Measurements from ENCODE around the gene NUP188.

The NUP188 gene

GRCh38 chr9:128969491-128969890 is 22.0 kb downstream of the NUP188 start:
- no peak for TF ChIP-seq CTCF (IDR thresholded peaks at IDR 0.05; ENCODE audit: extremely low read depth, missing control alignments)
- DNase-seq (ENCODE audit: low spot score), result no peak

- DNase-seq (ENCODE audit: low spot score), result no peak
- no peak for TF ChIP-seq CTCF (IDR thresholded peaks at IDR 0.05; ENCODE audit: extremely low read depth, missing control alignments)
These were observed 25.5 kb downstream of the NUP188 start for GRCh38 chr9:128972956-128973355.

GRCh38 chr9:128979111-128979510 is 31.6 kb downstream of the NUP188 start:
- DNase-seq (ENCODE audit: low spot score), result no peak
- no peak for TF ChIP-seq CTCF (IDR thresholded peaks at IDR 0.05; ENCODE audit: extremely low read depth, missing control alignments)

- no peak for TF ChIP-seq CTCF (IDR thresholded peaks at IDR 0.05; ENCODE audit: extremely low read depth, missing control alignments)
- no peak for DNase-seq (ENCODE audit: low spot score)
These were observed 36.0 kb downstream of the NUP188 start for GRCh38 chr9:128983536-128983935.

- TF ChIP-seq CTCF (IDR thresholded peaks at IDR 0.05; ENCODE audit: extremely low read depth, missing control alignments), result no peak
- no peak for DNase-seq (ENCODE audit: low spot score)
These were observed 39.2 kb downstream of the NUP188 start for GRCh38 chr9:128986671-128987070.

GRCh38 chr9:128987805-128988204 is 40.3 kb downstream of the NUP188 start:
- DNase-seq (ENCODE audit: low spot score), result no peak
- TF ChIP-seq CTCF (IDR thresholded peaks at IDR 0.05; ENCODE audit: extremely low read depth, missing control alignments), result no peak

- TF ChIP-seq CTCF (IDR thresholded peaks at IDR 0.05; ENCODE audit: extremely low read depth, missing control alignments), result no peak
- no peak for DNase-seq (ENCODE audit: low spot score)
These were observed 45.5 kb downstream of the NUP188 start for GRCh38 chr9:128992995-128993394.

Data from GM20000 (cell line).